OCI-LY1 (cell line): ENCODE measurements around the gene SAA4.
A peak's percentile ranks its signal among the peaks of the same experiment; 100 is the strongest.

Source experiments
- H2AFZ ChIP-seq: fragments of 200-600 bp; sonication (generic), shearing (Covaris generic); 2 replicates; pipeline ENCODE4 v1.6.0; 2014; ENCODE audit warnings: antibody characterized with exemption, mild to moderate bottlenecking, low read length
- H3F3A ChIP-seq: fragments of 200-600 bp; sonication (generic), shearing (Covaris generic); 2 replicates; pipeline ENCODE4 v1.6.0; 2014; ENCODE audit warnings: mild to moderate bottlenecking, antibody characterized with exemption, low read length, moderate library complexity; ENCODE audit not compliant: insufficient read depth
- H3K27ac ChIP-seq: fragments of 200-600 bp; sonication (generic); 2 replicates; pipeline ENCODE4 v1.5.1; 2014; ENCODE audit warnings: low read length, mixed run types, mild to moderate bottlenecking, low read depth; ENCODE audit not compliant: poor library complexity, severe bottlenecking
- H3K27me3 ChIP-seq: fragments of 200-600 bp; sonication (generic); 2 replicates; pipeline ENCODE4 v1.6.0; 2014; ENCODE audit warnings: antibody characterized with exemption, mild to moderate bottlenecking, low read length, moderate library complexity; ENCODE audit not compliant: insufficient read depth
- H3K36me3 ChIP-seq: fragments of 200-600 bp; sonication (generic); 2 replicates; pipeline ENCODE4 v1.6.1; 2014; ENCODE audit warnings: mild to moderate bottlenecking, antibody characterized with exemption, low read length, moderate library complexity, mixed read lengths; ENCODE audit not compliant: insufficient read depth
- H3K4me1 ChIP-seq: fragments of 200-600 bp; sonication (generic); 2 replicates; pipeline ENCODE4 v1.5.1; 2014; ENCODE audit warnings: mild to moderate bottlenecking, low read length, moderate library complexity; ENCODE audit not compliant: insufficient read depth, severe bottlenecking
- H3K4me2 ChIP-seq: fragments of 200-600 bp; sonication (generic), shearing (Covaris generic); 2 replicates; pipeline ENCODE4 v1.6.1; 2014; ENCODE audit warnings: low read length
- H3K4me3 ChIP-seq: fragments of 200-600 bp; sonication (generic); 2 replicates; pipeline ENCODE4 v1.5.1; 2014; ENCODE audit warnings: low read length, low read depth, mild to moderate bottlenecking, mixed read lengths; ENCODE audit not compliant: poor library complexity, severe bottlenecking
- H3K79me2 ChIP-seq: fragments of 200-600 bp; shearing (Covaris generic); 2 replicates; pipeline ENCODE4 v1.6.1; 2016; ENCODE audit warnings: mixed run types, low read length, mixed read lengths; ENCODE audit not compliant: insufficient read depth
- H3K9ac ChIP-seq: fragments of 200-600 bp; sonication (generic), shearing (Covaris generic); 2 replicates; pipeline ENCODE4 v1.6.1; 2014; ENCODE audit warnings: mild to moderate bottlenecking, low read length, mixed read lengths
- H3K9me2 ChIP-seq: fragments of 200-600 bp; sonication (generic), shearing (Covaris generic); 2 replicates; pipeline ENCODE4 v1.6.1; 2014; ENCODE audit warnings: low read depth, mild to moderate bottlenecking, low read length, mixed read lengths
- H3K9me3 ChIP-seq: fragments of 200-600 bp; shearing (Covaris generic); 2 replicates; pipeline ENCODE4 v1.6.1; 2014; ENCODE audit warnings: low read length, mixed read lengths
- H4K20me1 ChIP-seq: fragments of 200-600 bp; sonication (generic), shearing (Covaris generic); 2 replicates; pipeline ENCODE4 v1.6.0; 2016; ENCODE audit warnings: mild to moderate bottlenecking, low read length; ENCODE audit not compliant: insufficient read depth
- CTCF ChIP-seq: fragments of 200-600 bp; sonication (generic), shearing (Covaris generic); IDR thresholded peaks from 2 replicates; pipeline ENCODE4 v1.5.1; 2017; ENCODE audit warnings: mild to moderate bottlenecking, antibody characterized with exemption, low read length, moderate library complexity, mixed read lengths
- EZH2 ChIP-seq: fragments of 200-600 bp; sonication (generic), shearing (Covaris generic); IDR thresholded peaks from 2 replicates; pipeline ENCODE4 v1.8.0; 2017; ENCODE audit warnings: borderline replicate concordance, mixed run types, mild to moderate bottlenecking, antibody characterized with exemption, low read length, moderate library complexity, mixed read lengths

SAA4 gene

DNA sequence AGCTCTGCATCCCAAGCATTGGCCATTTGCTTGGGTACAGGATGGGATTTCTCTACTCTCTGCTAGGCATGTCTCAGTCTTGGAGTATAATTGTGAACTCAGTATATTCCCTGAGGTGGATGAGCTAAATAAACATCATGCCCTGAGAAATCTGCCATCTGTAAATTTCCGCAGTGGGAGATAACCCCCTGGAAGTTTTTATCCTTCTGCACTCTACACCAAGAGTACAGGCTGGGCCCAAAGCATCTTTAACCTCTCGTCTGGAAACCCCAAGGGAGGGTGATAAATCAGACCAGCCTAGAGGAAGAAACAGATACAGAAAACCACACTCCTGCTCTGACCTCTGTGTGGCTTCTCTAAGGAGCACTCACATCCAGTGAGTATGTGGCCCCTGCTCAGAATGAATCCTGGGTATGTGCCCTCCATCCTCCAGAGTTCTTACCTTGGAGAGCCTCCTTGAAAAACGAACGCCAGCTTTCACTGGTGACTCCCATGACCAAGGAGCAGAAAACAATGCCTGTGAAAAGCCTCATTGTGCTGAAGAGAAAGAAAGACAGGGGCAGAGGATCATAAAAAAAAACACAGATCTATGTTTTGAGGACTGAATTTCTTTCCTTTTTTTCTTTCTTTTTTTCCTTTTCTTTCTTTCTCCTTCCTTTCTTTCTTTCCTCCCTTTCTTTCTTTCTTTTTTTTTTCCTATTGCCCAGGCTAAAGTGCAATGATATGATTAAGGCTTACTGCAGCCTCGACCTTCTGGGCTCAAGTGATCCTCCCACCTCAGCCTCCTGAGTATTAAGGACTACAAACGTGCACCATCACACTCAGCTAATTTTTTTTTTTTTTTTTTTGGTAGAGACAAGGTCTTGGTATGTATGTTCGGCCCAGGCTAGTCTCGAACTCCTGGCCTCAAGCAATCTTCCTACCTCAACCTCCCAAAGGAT lies 938 bp downstream of the SAA4 start:
- no peak overlapping the region for H2AFZ ChIP-seq
- H3K4me1 ChIP-seq: no peaks in the 10 kb centered on the region

GRCh38 chr11:18233912-18234311 lies 2.7 kb downstream of the SAA4 start:
- Histone ChIP-seq H3K9me2 (no peaks in the 10 kb centered on the region), H3K4me1 (peaks cover 16% of the 10 kb centered on the region), H3K27ac (no peak overlapping the region), H3K4me2 (no peak overlapping the region), H3K36me3 (no peaks in the 10 kb centered on the region), H3K79me2 (no peaks in the 10 kb centered on the region), H3K27me3 (no peaks in the 10 kb centered on the region), H3K9me3 (no peaks in the 10 kb centered on the region), H3F3A (no peaks in the 10 kb centered on the region), H2AFZ (no peak overlapping the region), H3K4me3 (no peak overlapping the region), H4K20me1 (no peaks in the 10 kb centered on the region), H3K9ac (no peak overlapping the region)
- TF ChIP-seq EZH2 (no peak), CTCF (no peak)

More for the DNA sequence above, 938 bp downstream of the SAA4 start:
- H3K27ac ChIP-seq: no peak overlapping the region
- TF ChIP-seq EZH2 (no peak), CTCF (no peak)
- H4K20me1 ChIP-seq: no peaks in the 10 kb centered on the region
- H3K79me2 ChIP-seq: no peaks in the 10 kb centered on the region
- H3K4me3 ChIP-seq: no peak overlapping the region
- H3K4me2 ChIP-seq: no peak overlapping the region
- no peaks in the 10 kb centered on the region for H3F3A ChIP-seq
- no peak overlapping the region for H3K9ac ChIP-seq
- H3K36me3 ChIP-seq: no peaks in the 10 kb centered on the region
- H3K27me3 ChIP-seq: no peaks in the 10 kb centered on the region
- no peaks in the 10 kb centered on the region for H3K9me3 ChIP-seq
- H3K9me2 ChIP-seq: no peaks in the 10 kb centered on the region

DNA sequence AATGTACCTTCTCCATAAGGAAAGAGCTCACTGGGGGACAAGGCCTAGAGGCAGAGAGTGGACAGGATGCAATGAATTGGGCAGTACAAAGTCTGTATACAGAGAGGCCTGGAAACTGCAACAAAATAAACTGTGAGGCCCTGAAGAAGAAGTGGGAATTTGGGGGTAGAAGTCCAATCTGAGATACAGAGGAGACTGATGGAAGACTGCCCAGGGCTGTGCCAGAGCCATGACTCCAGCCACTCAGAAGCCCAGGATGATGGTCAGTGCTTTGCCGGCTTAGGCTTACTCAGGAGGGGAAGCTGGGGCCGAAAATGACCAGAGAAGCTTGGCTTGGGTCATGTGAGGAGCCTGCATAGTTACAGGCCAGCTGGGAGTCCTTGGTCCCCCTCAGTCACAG lies 5.7 kb downstream of the SAA4 start:
- Histone ChIP-seq H3K9me3 (no peaks in the 10 kb centered on the region), H3K4me3 (no peak overlapping the region), H3K4me1 (peaks cover 26% of the 10 kb centered on the region), H3K27ac (peak overlapping the region; percentile 100), H4K20me1 (no peaks in the 10 kb centered on the region), H2AFZ (no peak overlapping the region), H3F3A (no peaks in the 10 kb centered on the region), H3K27me3 (no peaks in the 10 kb centered on the region), H3K4me2 (no peak overlapping the region), H3K9ac (no peak overlapping the region), H3K79me2 (no peaks in the 10 kb centered on the region), H3K9me2 (no peaks in the 10 kb centered on the region), H3K36me3 (no peaks in the 10 kb centered on the region)
- no peak for TF ChIP-seq CTCF
- no peak for TF ChIP-seq EZH2
